ENCODE data around the gene CERS6. TPM values are rescaled to one million over a fixed set of nuclear protein-coding genes. Genes with fewer than 3 reads are reported as not detected.

CERS6 gene
- total and polyA plus RNA-seq, 2 experiments from 2014 or later, result 8.3 to 16.0 TPM

DNA sequence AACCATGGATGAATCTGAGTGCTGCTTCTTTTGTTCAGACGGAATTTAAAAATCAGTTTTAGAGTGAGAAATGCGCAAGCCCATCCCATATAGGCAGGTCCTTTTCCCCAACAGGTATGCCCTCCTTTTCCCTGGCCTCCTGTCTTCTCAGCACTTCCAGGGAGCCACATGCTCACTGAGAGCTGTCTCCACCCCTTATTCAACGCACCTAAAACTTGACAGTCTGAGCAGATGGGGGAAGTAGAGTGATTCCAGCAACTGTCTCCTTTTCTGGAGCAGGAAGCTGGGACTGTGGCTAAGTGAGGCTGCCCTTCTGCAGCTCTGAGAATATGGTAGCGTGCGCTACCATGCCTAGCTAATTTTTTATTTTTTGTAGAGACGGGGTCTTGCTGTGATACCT lies 293.2 kb downstream of the CERS6 start:
- Histone ChIP-seq H3K4me3 (no peak overlapping the region), H4K20me1 (ENCODE audit: insufficient read depth) (no peaks in the 10 kb centered on the region), H3K9me3 (ENCODE audit: low read depth) (no peaks in the 10 kb centered on the region), H3K9me2 (ENCODE audit: insufficient read depth) (no peaks in the 10 kb centered on the region), H3K9ac (no peak overlapping the region), H3K4me2 (ENCODE audit: unreplicated experiment) (no peak overlapping the region), H3K36me3 (ENCODE audit: low read depth) (no peaks in the 10 kb centered on the region), H3K79me2 (ENCODE audit: insufficient read depth) (no peaks in the 10 kb centered on the region), H3K27me3 (replicated peaks; ENCODE audit: insufficient read depth) (no peaks in the 10 kb centered on the region), H3F3A (ENCODE audit: insufficient read depth) (no peaks in the 10 kb centered on the region), H3K4me1 (ENCODE audit: insufficient read depth) (no peaks in the 10 kb centered on the region), H3K27ac (no peak overlapping the region), H2AFZ (no peak overlapping the region)
- no peak for DNase-seq
- TF ChIP-seq EZH2phosphoT487 (IDR thresholded peaks at IDR 0.05; ENCODE audit: insufficient read depth, low read depth) (no peak), EZH2 (IDR thresholded peaks at IDR 0.05; ENCODE audit: insufficient read depth, poor library complexity, severe bottlenecking) (no peak)
- in situ Hi-C loops (cut with MboI), result no loop called here
- WGBS, 2 experiments (ENCODE audit: low coverage in 1 of 2, low lambda C conversion rate in 2 of 2, missing lambda C conversion rate in 2 of 2), result 98% methylated on average over 3 of the region's 6 CpGs

DNA sequence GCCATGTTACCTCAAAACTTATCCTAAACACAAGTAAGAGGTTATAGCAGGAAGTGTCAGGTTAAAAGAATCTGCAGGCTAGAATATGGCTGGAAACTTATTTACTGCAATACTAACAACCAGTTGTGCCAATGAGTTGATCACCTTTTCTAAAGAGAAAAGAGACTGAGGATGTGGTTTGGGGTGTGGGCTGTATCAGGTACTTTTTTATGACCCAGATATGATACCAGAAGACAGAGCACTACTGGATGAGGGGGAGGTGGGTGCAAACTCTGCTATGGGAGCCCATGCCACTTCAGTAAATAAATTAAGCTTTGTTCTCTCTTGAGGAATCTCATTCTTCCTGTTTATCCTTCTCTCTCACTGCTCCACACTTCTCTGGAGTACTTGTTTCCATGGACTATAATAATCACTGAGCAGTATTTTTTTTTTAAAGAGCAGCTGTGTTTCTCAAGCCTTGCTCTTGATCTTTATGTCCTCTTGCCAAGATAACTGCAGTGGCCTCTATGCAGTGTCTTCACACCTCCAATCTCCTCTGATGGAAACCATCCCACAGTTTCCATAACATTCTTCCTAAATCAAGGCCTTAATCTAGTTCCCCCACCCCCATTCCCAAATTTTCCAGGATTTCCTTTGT lies 295.1 kb downstream of the CERS6 start:
- Histone ChIP-seq H3K4me3 (no peak overlapping the region), H3K4me1 (ENCODE audit: insufficient read depth) (no peaks in the 10 kb centered on the region), H3K9me3 (ENCODE audit: low read depth) (no peaks in the 10 kb centered on the region), H3K9me2 (ENCODE audit: insufficient read depth) (no peaks in the 10 kb centered on the region), H3K4me2 (ENCODE audit: unreplicated experiment) (no peak overlapping the region), H3K36me3 (ENCODE audit: low read depth) (no peaks in the 10 kb centered on the region), H3F3A (ENCODE audit: insufficient read depth) (no peaks in the 10 kb centered on the region), H3K27me3 (replicated peaks; ENCODE audit: insufficient read depth) (no peaks in the 10 kb centered on the region), H4K20me1 (ENCODE audit: insufficient read depth) (no peaks in the 10 kb centered on the region), H3K79me2 (ENCODE audit: insufficient read depth) (no peaks in the 10 kb centered on the region), H2AFZ (no peak overlapping the region), H3K9ac (no peak overlapping the region), H3K27ac (no peak overlapping the region)
- in situ Hi-C loops (cut with MboI), result no loop called here
- no peak for DNase-seq
- TF ChIP-seq EZH2 (IDR thresholded peaks at IDR 0.05; ENCODE audit: insufficient read depth, poor library complexity, severe bottlenecking), result no peak
- TF ChIP-seq EZH2phosphoT487 (IDR thresholded peaks at IDR 0.05; ENCODE audit: insufficient read depth, low read depth), result no peak

DNA sequence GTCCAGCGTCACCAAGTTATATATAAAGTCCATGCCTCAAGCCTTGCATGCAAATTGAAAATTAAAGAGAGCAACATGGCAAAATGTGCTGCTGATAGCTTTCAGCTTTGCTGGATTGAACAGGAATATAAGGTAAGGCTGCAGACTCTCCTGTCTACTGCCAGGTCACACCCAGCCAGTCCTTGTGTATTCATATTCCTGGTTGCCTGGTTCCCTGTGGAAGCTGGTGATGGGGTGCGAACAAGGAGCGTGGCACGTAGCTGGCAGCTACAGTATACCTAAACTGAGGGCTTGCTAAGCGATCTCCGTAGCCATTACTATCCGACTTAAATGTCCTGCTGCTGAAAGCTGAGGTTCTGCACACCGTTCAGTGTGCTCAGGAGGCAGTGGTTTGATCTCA lies 296.3 kb downstream of the CERS6 start:
- H3K9me2 ChIP-seq (ENCODE audit: insufficient read depth), result no peaks in the 10 kb centered on the region
- no peaks in the 10 kb centered on the region for H3F3A ChIP-seq (ENCODE audit: insufficient read depth)
- H3K9ac ChIP-seq, result no peak overlapping the region
- WGBS, 2 experiments (ENCODE audit: low coverage in 1 of 2, low lambda C conversion rate in 2 of 2, missing lambda C conversion rate in 2 of 2), result 85 to 93% methylated on average over 8 of the region's 8 CpGs
- H4K20me1 ChIP-seq (ENCODE audit: insufficient read depth), result no peaks in the 10 kb centered on the region
- no peak overlapping the region for H3K4me2 ChIP-seq (ENCODE audit: unreplicated experiment)
- H3K27me3 ChIP-seq (replicated peaks; ENCODE audit: insufficient read depth), result no peaks in the 10 kb centered on the region
- in situ Hi-C loops (cut with MboI), result no loop called here
- TF ChIP-seq EZH2 (IDR thresholded peaks at IDR 0.05; ENCODE audit: insufficient read depth, poor library complexity, severe bottlenecking) (no peak), EZH2phosphoT487 (IDR thresholded peaks at IDR 0.05; ENCODE audit: insufficient read depth, low read depth) (no peak)
- H3K4me3 ChIP-seq, result no peak overlapping the region
- no peaks in the 10 kb centered on the region for H3K4me1 ChIP-seq (ENCODE audit: insufficient read depth)
- H3K36me3 ChIP-seq (ENCODE audit: low read depth), result no peaks in the 10 kb centered on the region
- no peak for DNase-seq
- no peak overlapping the region for H3K27ac ChIP-seq
- no peaks in the 10 kb centered on the region for H3K79me2 ChIP-seq (ENCODE audit: insufficient read depth)
- no peaks in the 10 kb centered on the region for H3K9me3 ChIP-seq (ENCODE audit: low read depth)
- no peak overlapping the region for H2AFZ ChIP-seq

DNA sequence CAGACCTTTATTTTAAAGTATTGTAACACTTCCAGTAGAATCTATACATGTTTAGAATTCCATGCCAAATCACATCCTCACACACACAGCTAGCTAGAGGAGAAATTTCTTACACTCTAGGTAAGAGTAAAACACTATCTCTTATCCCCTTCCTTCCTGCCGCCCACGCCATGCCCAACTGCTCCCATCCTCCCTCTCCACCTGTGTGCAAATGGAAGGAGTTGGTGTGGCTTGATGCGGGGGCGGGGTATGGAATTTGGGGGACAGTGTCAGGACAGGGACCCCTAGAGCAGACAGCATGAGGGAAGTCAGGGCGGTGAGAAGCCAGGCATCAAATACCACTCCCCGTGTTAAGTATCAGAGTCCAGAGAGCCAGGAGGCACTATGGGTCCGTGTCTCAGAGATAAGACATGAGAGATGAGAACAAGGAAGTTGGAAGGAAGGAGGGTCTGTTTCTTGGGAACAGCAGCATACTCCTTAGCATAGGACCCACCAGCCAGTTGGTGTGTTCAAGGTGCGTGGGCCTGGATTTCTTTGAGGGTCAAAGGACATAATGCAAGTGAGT lies 297.8 kb downstream of the CERS6 start:
- H3K27ac ChIP-seq, result no peak overlapping the region
- H3K27me3 ChIP-seq (replicated peaks; ENCODE audit: insufficient read depth), result no peaks in the 10 kb centered on the region
- no peaks in the 10 kb centered on the region for H4K20me1 ChIP-seq (ENCODE audit: insufficient read depth)
- in situ Hi-C loops (cut with MboI), result no loop called here
- no peaks in the 10 kb centered on the region for H3F3A ChIP-seq (ENCODE audit: insufficient read depth)
- no peaks in the 10 kb centered on the region for H3K9me2 ChIP-seq (ENCODE audit: insufficient read depth)
- no peaks in the 10 kb centered on the region for H3K79me2 ChIP-seq (ENCODE audit: insufficient read depth)
- no peak overlapping the region for H3K4me3 ChIP-seq
- TF ChIP-seq EZH2phosphoT487 (IDR thresholded peaks at IDR 0.05; ENCODE audit: insufficient read depth, low read depth), result no peak
- TF ChIP-seq EZH2 (IDR thresholded peaks at IDR 0.05; ENCODE audit: insufficient read depth, poor library complexity, severe bottlenecking), result no peak
- no peak overlapping the region for H3K4me2 ChIP-seq (ENCODE audit: unreplicated experiment)
- H3K36me3 ChIP-seq (ENCODE audit: low read depth), result no peaks in the 10 kb centered on the region
- H3K9me3 ChIP-seq (ENCODE audit: low read depth), result no peaks in the 10 kb centered on the region
- H3K4me1 ChIP-seq (ENCODE audit: insufficient read depth), result no peaks in the 10 kb centered on the region
- DNase-seq, result no peak
- H3K9ac ChIP-seq, result no peak overlapping the region
- H2AFZ ChIP-seq, result no peak overlapping the region
- 97 to 98% methylated on average over 8 of the region's 8 CpGs for WGBS, 2 experiments (ENCODE audit: low coverage in 1 of 2, low lambda C conversion rate in 2 of 2, missing lambda C conversion rate in 2 of 2)
